Stimulated activated CD8-positive, alpha-beta memory T cell treated with anti-CD3 and anti-CD28 coated beads, Interleukin-15, amount 100 ng/mL, for 48 hours (primary cell): Measurements from ENCODE around the gene GUCY2D.
"Not testable (repeated sequence)": the region's sequence is repeated elsewhere in the genome, so short reads cannot be mapped to it uniquely, and the experiment has no call there.

Experiments used
- DNase-seq, 2 donors: peaks; one replicate each; pipeline ENCODE4 v3.0.0-alpha.2; 2020; ENCODE audit warnings: low read depth in 2 of 2

GUCY2D gene

GRCh38 chr17:8016632-8017424 lies 14.4 kb downstream of the GUCY2D start:
- peak in 1 of 2 donors; percentile 41 for DNase-seq

- DNase-seq, result no peak
Observed at GRCh38 chr17:8018436-8018835, 16.0 kb downstream of the GUCY2D start.

GRCh38 chr17:8019166-8019565 lies 16.8 kb downstream of the GUCY2D start:
- DNase-seq, result no peak

GRCh38 chr17:8019665-8020650 lies 17.5 kb downstream of the GUCY2D start:
- DNase-seq, result no peak

GRCh38 chr17:8020776-8021564 lies 18.6 kb downstream of the GUCY2D start:
- DNase-seq, result no peak

GRCh38 chr17:8021565-8022359 lies 19.3 kb downstream of the GUCY2D start:
- DNase-seq, result no peak

- no peak for DNase-seq
Observed at GRCh38 chr17:8022360-8023003, 20.1 kb downstream of the GUCY2D start.

- not testable (repeated sequence) for DNase-seq
Observed at GRCh38 chr17:8024161-8024560, 21.7 kb downstream of the GUCY2D start.

- DNase-seq, result no peak
Observed at GRCh38 chr17:8025176-8025911, 22.9 kb downstream of the GUCY2D start.

- DNase-seq, result no peak
Observed at GRCh38 chr17:8029121-8029520, 26.7 kb downstream of the GUCY2D start.

- DNase-seq, result no peak
Observed at GRCh38 chr17:8031261-8031661, 28.8 kb downstream of the GUCY2D start.

GRCh38 chr17:8031950-8032349 lies 29.5 kb downstream of the GUCY2D start:
- no peak for DNase-seq

- DNase-seq, result no peak
Observed at GRCh38 chr17:8032442-8032841, 30.0 kb downstream of the GUCY2D start.

GRCh38 chr17:8038954-8039610 lies 36.7 kb downstream of the GUCY2D start, which contains the start of gene ALOX15B:
Gene ALOX15B, plus strand, starts transcription at chr17:8039059. Its CDS starts 97 bp downstream, at chr17:8039156.
- no peak for DNase-seq

- DNase-seq, result no peak
Observed at GRCh38 chr17:8039611-8040168, 37.3 kb downstream of the GUCY2D start.

GRCh38 chr17:8041249-8041928 lies 39.0 kb downstream of the GUCY2D start:
- DNase-seq, result no peak

GRCh38 chr17:8041979-8042378 lies 39.6 kb downstream of the GUCY2D start:
- no peak for DNase-seq
